ENCODE measurements around the gene CRYGS.
"Not testable (repeated sequence)": the region's sequence is repeated elsewhere in the genome, so short reads cannot be mapped to it uniquely, and the experiment has no call there.

DNA sequence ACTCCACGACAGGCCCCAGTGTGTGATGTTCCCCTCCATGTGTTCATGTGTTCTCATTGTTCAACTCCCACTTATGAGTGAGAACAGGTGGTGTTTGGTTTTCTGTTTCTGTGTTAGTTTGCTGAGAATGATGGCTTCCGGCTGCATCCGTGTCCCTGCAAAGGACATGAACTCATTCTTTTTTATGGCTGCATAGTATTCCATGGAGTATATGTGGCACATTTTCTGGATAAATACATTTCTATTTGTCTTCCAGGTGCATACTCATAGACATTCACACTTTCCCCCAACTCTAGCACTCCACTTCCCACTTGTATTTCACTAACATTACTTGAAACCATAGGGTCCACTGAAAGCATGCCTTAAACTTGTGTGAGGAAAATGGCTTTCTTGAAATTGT, 12.5 kb downstream of the CRYGS start:
- TF ChIP-seq, protein P1, sequence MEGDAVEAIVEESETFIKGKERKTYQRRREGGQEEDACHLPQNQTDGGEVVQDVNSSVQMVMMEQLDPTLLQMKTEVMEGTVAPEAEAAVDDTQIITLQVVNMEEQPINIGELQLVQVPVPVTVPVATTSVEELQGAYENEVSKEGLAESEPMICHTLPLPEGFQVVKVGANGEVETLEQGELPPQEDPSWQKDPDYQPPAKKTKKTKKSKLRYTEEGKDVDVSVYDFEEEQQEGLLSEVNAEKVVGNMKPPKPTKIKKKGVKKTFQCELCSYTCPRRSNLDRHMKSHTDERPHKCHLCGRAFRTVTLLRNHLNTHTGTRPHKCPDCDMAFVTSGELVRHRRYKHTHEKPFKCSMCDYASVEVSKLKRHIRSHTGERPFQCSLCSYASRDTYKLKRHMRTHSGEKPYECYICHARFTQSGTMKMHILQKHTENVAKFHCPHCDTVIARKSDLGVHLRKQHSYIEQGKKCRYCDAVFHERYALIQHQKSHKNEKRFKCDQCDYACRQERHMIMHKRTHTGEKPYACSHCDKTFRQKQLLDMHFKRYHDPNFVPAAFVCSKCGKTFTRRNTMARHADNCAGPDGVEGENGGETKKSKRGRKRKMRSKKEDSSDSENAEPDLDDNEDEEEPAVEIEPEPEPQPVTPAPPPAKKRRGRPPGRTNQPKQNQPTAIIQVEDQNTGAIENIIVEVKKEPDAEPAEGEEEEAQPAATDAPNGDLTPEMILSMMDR (IDR thresholded peaks at IDR 0.05; ENCODE audit: insufficient read depth, low read depth, low read length) = not testable (repeated sequence)
- not testable (repeated sequence) for TF ChIP-seq EZH2 (IDR thresholded peaks at IDR 0.05; ENCODE audit: insufficient read depth, low read length)
